HCT116 (cell line): ENCODE measurements around the gene ESYT1.

Experiments
- ATF3 ChIP-seq: IDR thresholded peaks from 2 replicates; pipeline ENCODE4 v1.6.1; 2012
- CTCF ChIP-seq, 3 experiments: fragments of 200-600 bp in 1 of 3; sonication (generic) in 1 of 3; IDR thresholded peaks in 2 of 3; conservative IDR thresholded peaks in 1 of 3; 2 replicates each; pipeline ENCODE4 v1.5.1; 2012 to 2017; ENCODE audit warnings: low read depth in 2 of 3, low read length in 2 of 3, antibody characterized with exemption in 1 of 3, borderline replicate concordance in 1 of 3, control low read depth in 1 of 3, mild to moderate bottlenecking in 1 of 3, mixed read lengths in 1 of 3, mixed run types in 1 of 3, moderate library complexity in 1 of 3; ENCODE audit not compliant: insufficient read depth in 1 of 3
- EZH2 ChIP-seq: fragments of 200-600 bp; sonication (generic); IDR thresholded peaks from 2 replicates; pipeline ENCODE4 v1.6.1; 2017; ENCODE audit warnings: antibody characterized with exemption, mixed run types
- REST ChIP-seq: IDR thresholded peaks from 2 replicates; pipeline ENCODE4 v1.6.1; 2012; ENCODE audit warnings: low read depth
- TCF7L2 ChIP-seq: IDR thresholded peaks from 2 replicates; pipeline ENCODE4 v1.7.0; 2011; ENCODE audit warnings: borderline replicate concordance, inconsistent platforms; ENCODE audit not compliant: insufficient read depth, insufficient read length; ENCODE audit errors: extremely low read depth

- no peak for TF ChIP-seq REST
- TF ChIP-seq ATF3 = no peak
- no peak for TF ChIP-seq CTCF (IDR thresholded peaks at IDR 0.05 in 2 of 3, conservative IDR thresholded peaks at IDR 0.05 in 1 of 3; ENCODE audit: borderline replicate concordance in 1 of 3, insufficient read depth in 1 of 3, low read depth in 2 of 3, low read length in 2 of 3)
- TF ChIP-seq EZH2 = no peak
- no peak for TF ChIP-seq TCF7L2
These were observed 7.8 kb upstream of the ESYT1 start for GRCh38 chr12:56120158-56120846.
